GM06990 (cell line): ENCODE data around the gene ADAMTS16.

ENCODE experiments used
- DNase-seq: peaks from one replicate; pipeline ENCODE4 v3.0.0-alpha.2; 2011; ENCODE audit not compliant: insufficient read length; ENCODE audit errors: extremely low read depth
- H3K27me3 ChIP-seq: replicated peaks from 2 replicates; pipeline ENCODE4 v1.6.0; 2011; ENCODE audit warnings: low read length; ENCODE audit not compliant: control insufficient read depth, insufficient read depth
- H3K36me3 ChIP-seq: 2 replicates; pipeline ENCODE4 v1.5.1; 2011; ENCODE audit warnings: low read length; ENCODE audit not compliant: control insufficient read depth, insufficient read depth
- H3K4me3 ChIP-seq: replicated peaks from 2 replicates; pipeline ENCODE4 v1.5.1; 2011; ENCODE audit warnings: low read depth, mild to moderate bottlenecking, control low read depth, low read length
- TF ChIP-seq, protein P1 (sequence below): IDR thresholded peaks from 2 replicates; pipeline ENCODE4 v1.5.1; 2011; ENCODE audit warnings: low read length, control low read depth, mild to moderate bottlenecking, inconsistent platforms; ENCODE audit not compliant: insufficient read depth, poor library complexity, severe bottlenecking

Gene ADAMTS16

GRCh38 chr5:5191906-5192305 lies 51.8 kb downstream of the ADAMTS16 start:
- TF ChIP-seq, protein P1, sequence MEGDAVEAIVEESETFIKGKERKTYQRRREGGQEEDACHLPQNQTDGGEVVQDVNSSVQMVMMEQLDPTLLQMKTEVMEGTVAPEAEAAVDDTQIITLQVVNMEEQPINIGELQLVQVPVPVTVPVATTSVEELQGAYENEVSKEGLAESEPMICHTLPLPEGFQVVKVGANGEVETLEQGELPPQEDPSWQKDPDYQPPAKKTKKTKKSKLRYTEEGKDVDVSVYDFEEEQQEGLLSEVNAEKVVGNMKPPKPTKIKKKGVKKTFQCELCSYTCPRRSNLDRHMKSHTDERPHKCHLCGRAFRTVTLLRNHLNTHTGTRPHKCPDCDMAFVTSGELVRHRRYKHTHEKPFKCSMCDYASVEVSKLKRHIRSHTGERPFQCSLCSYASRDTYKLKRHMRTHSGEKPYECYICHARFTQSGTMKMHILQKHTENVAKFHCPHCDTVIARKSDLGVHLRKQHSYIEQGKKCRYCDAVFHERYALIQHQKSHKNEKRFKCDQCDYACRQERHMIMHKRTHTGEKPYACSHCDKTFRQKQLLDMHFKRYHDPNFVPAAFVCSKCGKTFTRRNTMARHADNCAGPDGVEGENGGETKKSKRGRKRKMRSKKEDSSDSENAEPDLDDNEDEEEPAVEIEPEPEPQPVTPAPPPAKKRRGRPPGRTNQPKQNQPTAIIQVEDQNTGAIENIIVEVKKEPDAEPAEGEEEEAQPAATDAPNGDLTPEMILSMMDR = no peak
- Histone ChIP-seq H3K4me3 (no peak overlapping the region), H3K36me3 (no peaks in the 10 kb centered on the region), H3K27me3 (no peaks in the 10 kb centered on the region)
- DNase-seq = no peak

DNA sequence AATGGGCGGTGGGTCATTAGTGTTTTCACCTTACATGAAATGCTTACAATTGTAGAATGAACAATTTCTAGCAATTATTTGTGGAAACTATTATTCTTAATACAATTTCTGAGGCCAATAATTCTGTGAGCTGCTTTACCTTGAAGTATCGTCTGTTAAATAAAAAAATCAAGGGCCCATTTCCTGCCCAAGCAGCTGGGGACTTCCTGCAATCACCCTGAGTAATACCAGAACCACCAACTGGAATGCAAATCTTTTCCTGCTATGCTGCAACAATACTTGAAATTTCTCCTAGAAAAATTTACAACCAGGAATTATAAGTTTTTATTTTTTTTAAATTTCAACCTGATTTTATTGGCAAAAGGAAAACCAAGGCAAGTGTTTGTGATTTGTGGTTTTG lies 52.6 kb downstream of the ADAMTS16 start:
- Histone ChIP-seq H3K27me3 (no peaks in the 10 kb centered on the region), H3K4me3 (no peak overlapping the region), H3K36me3 (no peaks in the 10 kb centered on the region)
- TF ChIP-seq, protein P1 = no peak
- DNase-seq = no peak

GRCh38 chr5:5195128-5195918 lies 55.2 kb downstream of the ADAMTS16 start:
- no peak for DNase-seq
- Histone ChIP-seq H3K36me3 (no peaks in the 10 kb centered on the region), H3K27me3 (no peaks in the 10 kb centered on the region), H3K4me3 (no peak overlapping the region)
- TF ChIP-seq, protein P1 = no peak

GRCh38 chr5:5198135-5198534 lies 58.0 kb downstream of the ADAMTS16 start:
- TF ChIP-seq, protein P1 = no peak
- Histone ChIP-seq H3K36me3 (no peaks in the 10 kb centered on the region), H3K27me3 (no peaks in the 10 kb centered on the region), H3K4me3 (no peak overlapping the region)
- no peak for DNase-seq

DNA sequence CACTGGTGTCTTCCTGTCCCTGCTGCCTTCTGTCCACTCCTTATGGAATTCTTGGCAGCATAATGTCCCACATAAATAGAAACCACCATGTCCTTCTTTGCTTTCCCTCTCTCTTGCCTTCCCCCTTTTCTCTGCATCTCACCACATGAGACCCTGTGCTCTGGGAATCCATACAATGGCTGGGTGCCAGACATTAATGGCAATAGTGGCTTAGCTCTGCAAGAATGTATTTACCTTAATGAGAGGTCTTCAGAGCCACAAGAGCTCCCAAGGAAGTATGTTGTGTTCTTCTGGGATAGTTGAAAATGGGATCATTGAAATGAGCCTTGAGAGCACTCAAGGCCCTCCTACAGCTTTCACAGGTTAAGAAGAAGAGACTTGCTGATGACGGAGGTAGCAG lies 58.7 kb downstream of the ADAMTS16 start:
- no peaks in the 10 kb centered on the region for H3K36me3 ChIP-seq
- TF ChIP-seq, protein P1 = no peak
- H3K4me3 ChIP-seq = no peak overlapping the region
- H3K27me3 ChIP-seq = no peaks in the 10 kb centered on the region
- DNase-seq = no peak

DNA sequence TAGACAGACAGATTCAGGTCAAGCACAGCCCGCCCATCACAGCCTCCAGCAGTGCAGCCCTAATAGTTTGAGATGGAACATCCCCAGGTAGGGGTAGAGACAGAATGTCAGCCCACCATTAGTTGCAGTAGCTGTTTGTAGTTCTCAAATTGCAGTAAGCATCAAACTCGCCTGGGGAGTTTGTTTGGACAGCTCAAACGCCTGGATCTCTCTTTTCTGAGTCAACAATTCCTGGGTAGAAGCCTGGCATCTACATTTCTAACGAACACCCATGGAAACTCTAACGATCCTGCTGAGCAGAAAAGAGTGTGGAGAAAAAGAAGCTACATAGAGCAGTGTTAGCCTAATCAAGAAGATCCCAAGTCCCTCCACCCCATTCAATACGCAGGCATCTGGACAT lies 59.4 kb downstream of the ADAMTS16 start:
- no peak for DNase-seq
- Histone ChIP-seq H3K36me3 (no peaks in the 10 kb centered on the region), H3K4me3 (no peak overlapping the region), H3K27me3 (no peaks in the 10 kb centered on the region)
- TF ChIP-seq, protein P1 = no peak
